Measurements from ENCODE around the gene PHPT1. TPM values are rescaled to one million over a fixed set of nuclear protein-coding genes. Genes with fewer than 3 reads are reported as not detected.

The PHPT1 gene
- total RNA-seq, 1 donor from 2014 or later = 109 TPM

- peak; percentile 85 for DNase-seq (ENCODE audit: low spot score)
Measured at GRCh38 chr9:136847826-136848392, 1.3 kb upstream of the PHPT1 start.

DNA sequence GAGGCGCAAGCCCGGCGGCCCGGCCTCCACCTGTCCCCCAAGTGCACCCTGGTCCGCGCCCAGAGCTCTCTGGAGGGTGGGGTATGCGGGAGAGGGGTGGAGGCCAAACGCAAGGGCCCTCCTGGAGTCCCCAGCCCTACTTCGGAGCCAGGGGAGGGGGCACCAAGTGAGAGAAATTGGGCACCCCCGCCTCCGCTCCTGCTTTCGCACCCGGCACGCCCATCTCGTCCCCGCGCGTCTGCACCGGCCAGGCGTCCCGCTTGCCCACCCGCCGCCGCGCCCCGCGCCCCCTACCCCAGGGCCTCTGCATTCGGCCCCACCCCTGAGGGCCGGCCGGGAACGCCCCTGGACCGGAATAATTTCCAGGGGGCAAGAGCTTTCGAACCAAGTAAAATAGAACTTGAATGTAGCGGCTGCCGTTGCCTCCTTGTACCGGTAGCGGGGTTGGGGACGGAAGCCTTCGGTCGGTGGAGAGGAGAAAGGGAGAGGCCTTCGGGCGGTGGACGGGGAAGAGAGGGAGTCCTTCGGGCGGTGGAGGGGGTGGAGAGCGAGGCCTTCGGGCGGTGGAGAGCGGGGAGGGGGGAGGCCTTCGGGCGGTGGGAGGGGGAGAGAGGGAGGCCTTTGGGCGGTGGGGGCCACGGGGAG lies 694 bp upstream of the PHPT1 start:
- no peak for DNase-seq (ENCODE audit: low spot score)

GRCh38 chr9:136849960-136850865 lies 1.0 kb downstream of the PHPT1 start:
- no peak for DNase-seq (ENCODE audit: low spot score)

DNA sequence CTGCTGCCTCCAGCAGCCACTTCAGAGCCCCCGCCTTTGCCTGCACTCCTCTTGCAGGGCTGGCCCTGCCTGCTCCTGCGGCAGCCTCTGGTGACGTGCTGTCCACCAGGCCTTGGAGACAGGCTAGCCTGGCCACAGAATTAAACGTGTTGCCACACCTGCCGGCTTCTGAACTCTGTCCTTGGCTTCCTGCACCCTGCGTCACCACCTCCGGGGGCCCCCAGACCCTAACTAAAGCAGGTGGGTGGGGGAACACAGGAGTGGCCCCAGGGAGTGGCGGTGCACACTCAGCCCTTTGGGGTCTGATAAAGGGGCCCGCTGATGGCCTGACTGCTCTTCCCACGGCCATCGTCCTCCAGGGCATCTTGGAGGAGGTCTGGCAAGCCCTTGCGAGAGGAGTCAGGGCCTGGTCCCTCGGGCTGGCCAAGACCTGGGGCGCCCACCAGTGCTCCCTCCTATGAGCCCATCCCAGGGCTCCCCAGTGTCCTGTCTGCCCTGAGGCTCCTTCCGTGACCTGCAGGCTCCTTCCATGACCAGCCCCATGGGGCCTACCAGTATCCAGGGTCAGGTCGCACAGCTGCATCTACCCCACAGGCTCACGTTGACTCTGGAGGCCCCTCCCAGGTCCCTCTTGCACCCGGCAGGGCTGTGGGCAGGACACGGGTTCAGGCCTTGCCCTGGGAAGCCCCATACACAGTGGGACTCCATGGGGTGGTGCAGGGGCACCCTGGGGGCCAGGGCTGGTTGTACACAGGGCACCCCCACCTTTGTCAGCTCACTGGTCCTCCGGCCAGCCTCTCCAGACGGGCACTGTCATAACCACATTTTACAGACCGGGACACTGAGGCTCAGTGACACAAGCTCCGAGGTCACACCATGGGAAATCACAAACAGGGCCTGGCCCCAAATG lies 1.9 kb downstream of the PHPT1 start:
- no peak for DNase-seq (ENCODE audit: low spot score)

DNA sequence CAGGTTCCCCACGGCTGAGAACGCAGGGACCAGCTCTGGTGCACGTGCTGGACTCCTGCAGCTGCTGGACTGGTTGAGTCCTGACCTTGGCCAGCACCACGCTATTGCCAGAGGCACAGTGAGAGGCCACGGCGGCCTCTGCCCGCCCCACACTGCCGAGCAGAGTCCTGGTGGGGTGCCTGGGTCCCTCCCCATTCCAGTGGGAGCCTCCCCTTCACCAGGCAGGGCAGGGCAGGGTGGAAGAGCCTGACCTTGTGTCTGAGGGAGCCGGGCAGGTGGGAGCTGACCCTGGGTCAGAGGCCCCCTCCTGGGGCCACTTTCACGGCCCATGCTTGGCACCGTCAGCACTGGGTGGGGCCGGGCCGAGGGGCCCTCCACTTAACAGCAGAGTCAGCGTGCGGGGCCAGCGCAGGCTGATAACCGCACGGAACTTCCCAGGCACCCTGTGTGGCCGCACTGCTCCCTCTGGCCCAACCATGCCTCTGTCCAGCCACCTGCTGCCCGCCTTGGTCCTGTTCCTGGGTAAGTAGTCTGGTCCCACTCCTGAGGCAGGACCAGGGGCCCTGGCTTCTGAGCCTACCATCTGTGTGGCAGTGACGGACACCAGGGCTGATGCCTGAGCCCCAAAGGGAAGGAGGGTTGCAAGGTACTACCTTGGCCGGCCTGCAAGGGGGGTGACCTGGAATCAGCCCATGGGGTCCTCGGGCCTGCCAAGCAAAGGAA lies 2.9 kb downstream of the PHPT1 start, which contains the start of gene MAMDC4:
MAMDC4 (plus strand) TSS at position 406 of the 723 bp plus-strand sequence; CDS start at position 477, 71 bp downstream.
- DNase-seq (ENCODE audit: low spot score) = no peak

- DNase-seq (ENCODE audit: low spot score) = no peak
Measured at GRCh38 chr9:136852664-136853595, 3.7 kb downstream of the PHPT1 start.

DNA sequence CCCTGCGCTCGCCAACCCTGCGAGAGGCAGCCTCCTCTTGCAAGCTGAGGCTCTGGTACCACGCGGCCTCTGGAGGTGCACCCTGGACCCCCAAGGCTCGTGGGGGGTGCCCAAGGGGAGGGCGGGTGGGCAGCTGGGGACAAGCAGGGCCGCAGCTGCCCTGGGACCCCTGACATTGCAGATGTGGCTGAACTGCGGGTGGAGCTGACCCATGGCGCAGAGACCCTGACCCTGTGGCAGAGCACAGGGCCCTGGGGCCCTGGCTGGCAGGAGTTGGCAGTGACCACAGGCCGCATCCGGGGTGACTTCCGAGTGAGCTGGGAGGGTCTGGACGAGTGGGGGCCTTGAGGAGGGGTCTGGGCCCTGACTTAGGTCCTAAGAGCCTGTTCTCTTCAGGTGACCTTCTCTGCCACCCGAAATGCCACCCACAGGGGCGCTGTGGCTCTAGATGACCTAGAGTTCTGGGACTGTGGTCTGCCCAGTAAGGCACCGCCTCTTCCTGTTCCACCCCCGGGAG lies 4.4 kb downstream of the PHPT1 start:
- DNase-seq (ENCODE audit: low spot score) = no peak

DNA sequence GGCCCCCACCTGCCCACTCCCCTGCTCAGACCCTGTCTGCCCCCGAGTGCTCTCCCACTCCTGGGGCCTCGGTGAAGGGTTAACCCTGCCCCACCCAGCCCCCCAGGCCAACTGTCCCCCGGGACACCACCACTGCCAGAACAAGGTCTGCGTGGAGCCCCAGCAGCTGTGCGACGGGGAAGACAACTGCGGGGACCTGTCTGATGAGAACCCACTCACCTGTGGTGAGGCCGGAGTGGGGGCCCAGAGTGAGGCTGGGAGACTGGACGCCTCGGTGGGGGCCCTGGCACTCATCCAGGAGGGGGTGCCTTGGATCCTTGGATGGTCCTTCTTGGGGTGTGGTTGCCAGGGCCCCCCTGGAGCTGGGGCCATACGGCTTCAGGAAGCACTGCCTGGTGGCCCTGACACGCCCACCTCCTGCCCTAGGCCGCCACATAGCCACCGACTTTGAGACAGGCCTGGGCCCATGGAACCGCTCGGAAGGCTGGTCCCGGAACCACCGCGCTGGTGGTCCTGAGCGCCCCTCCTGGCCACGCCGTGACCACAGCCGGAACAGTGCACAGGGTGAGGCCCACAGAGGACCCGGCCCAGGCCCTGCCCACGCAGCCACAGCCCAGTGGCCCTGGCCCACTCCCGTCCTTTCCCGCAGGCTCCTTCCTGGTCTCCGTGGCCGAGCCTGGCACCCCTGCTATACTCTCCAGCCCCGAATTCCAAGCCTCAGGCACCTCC lies 5.1 kb downstream of the PHPT1 start:
- DNase-seq (ENCODE audit: low spot score) = no peak

- no peak for DNase-seq (ENCODE audit: low spot score)
Measured at GRCh38 chr9:136854842-136855460, 5.7 kb downstream of the PHPT1 start.

DNA sequence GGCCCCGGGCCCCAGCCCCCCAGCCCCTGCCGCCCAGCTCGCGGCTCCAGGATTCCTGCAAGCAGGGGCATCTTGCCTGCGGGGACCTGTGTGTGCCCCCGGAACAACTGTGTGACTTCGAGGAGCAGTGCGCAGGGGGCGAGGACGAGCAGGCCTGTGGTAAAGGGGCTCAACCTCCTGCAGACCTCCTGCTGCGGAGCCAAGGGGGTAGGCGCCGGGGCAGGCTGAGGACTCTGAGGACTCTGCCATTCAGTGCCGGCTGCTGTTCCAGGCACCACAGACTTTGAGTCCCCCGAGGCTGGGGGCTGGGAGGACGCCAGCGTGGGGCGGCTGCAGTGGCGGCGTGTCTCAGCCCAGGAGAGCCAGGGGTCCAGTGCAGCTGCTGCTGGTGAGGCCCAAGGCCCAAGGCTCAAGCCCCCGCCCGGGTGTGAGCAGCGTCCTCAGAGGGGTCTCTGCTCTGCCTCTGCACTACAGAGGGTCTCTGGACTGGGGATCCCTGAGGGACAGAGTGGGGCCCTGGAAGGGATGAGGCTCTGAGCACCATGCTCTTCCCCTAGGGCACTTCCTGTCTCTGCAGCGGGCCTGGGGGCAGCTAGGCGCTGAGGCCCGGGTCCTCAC lies 6.4 kb downstream of the PHPT1 start:
- no peak for DNase-seq (ENCODE audit: low spot score)

DNA sequence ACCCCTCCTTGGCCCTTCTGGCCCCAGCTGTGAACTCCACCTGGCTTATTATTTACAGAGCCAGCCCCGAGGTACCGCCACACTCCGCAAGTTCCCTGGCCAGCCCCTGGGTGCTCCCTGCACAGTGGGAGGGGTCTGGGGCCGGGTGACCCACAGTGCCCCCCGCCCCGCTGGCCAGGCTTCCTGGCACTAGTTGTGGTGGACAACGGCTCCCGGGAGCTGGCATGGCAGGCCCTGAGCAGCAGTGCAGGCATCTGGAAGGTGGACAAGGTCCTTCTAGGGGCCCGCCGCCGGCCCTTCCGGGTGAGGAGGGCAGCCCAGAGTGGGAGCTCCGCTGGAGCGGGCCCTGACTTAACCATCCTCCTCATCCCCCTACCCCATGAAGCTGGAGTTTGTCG lies 6.9 kb downstream of the PHPT1 start:
- DNase-seq (ENCODE audit: low spot score) = no peak

- no peak for DNase-seq (ENCODE audit: low spot score)
Measured at GRCh38 chr9:136856541-136857141, 7.4 kb downstream of the PHPT1 start.

GRCh38 chr9:136857166-136857565 lies 8.0 kb downstream of the PHPT1 start:
- DNase-seq (ENCODE audit: low spot score) = no peak

- DNase-seq (ENCODE audit: low spot score) = no peak
Measured at GRCh38 chr9:136857581-136858412, 8.6 kb downstream of the PHPT1 start.

GRCh38 chr9:136858452-136858843 lies 9.2 kb downstream of the PHPT1 start:
- DNase-seq (ENCODE audit: low spot score) = no peak

Measured in ureter (tissue), 1 donor.